ENCODE data around the gene CXorf66. TPM values are rescaled to one million over a fixed set of nuclear protein-coding genes. Genes with fewer than 3 reads are reported as not detected.
A peak's percentile ranks its signal among the peaks of the same experiment; 100 is the strongest.
"Not testable (repeated sequence)": the region's sequence is repeated elsewhere in the genome, so short reads cannot be mapped to it uniquely, and the experiment has no call there.

The CXorf66 gene
- total RNA-seq, 1 experiment from 2014 or later, result not detected

DNA sequence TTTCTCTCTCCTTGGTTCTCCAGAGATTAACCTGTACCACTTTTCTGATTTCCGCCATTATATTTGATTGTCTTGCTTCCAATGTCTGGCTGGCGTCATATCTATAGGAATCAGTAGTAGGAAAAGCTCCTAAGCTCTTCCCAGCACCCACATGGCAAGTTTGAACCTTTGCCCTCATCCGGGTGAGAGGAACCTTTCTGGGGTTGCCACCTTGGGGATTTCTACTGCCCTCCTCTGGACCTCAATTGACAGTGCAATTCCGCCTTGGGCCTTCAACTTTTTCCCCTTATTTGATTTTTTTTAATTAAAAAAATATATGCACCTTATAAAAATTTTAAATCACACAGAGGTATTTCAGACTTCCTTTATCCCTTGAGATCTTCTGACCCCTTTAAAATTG, 2.0 kb upstream of the CXorf66 start:
- no TSS peak for BruUV-seq (replicated peaks)
- peaks cover 22% of the 10 kb centered on the region for H3K27me3 Mint-ChIP-seq (ENCODE audit: unreplicated experiment)
- intact Hi-C loops (cut with micrococcal nuclease; ENCODE audit: unreplicated experiment), result no loop called here
- no peaks in the 10 kb centered on the region for H3K36me3 Mint-ChIP-seq (ENCODE audit: insufficient read depth, unreplicated experiment)
- no peaks in the 10 kb centered on the region for H3K9me3 Mint-ChIP-seq (ENCODE audit: low read depth, unreplicated experiment)
- no peak overlapping the region for H3K27ac Mint-ChIP-seq (ENCODE audit: unreplicated experiment)
- CTCF ChIA-PET, result no interaction called here
- no peaks in the 10 kb centered on the region for H3K4me1 Mint-ChIP-seq (ENCODE audit: low read depth, unreplicated experiment)
- no peak for DNase-seq
- no peak overlapping the region for H3K4me3 Mint-ChIP-seq (ENCODE audit: low read depth, unreplicated experiment)
- TF ChIP-seq, protein P1, sequence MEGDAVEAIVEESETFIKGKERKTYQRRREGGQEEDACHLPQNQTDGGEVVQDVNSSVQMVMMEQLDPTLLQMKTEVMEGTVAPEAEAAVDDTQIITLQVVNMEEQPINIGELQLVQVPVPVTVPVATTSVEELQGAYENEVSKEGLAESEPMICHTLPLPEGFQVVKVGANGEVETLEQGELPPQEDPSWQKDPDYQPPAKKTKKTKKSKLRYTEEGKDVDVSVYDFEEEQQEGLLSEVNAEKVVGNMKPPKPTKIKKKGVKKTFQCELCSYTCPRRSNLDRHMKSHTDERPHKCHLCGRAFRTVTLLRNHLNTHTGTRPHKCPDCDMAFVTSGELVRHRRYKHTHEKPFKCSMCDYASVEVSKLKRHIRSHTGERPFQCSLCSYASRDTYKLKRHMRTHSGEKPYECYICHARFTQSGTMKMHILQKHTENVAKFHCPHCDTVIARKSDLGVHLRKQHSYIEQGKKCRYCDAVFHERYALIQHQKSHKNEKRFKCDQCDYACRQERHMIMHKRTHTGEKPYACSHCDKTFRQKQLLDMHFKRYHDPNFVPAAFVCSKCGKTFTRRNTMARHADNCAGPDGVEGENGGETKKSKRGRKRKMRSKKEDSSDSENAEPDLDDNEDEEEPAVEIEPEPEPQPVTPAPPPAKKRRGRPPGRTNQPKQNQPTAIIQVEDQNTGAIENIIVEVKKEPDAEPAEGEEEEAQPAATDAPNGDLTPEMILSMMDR (IDR thresholded peaks at IDR 0.05; ENCODE audit: unreplicated experiment), result peak; percentile 14

DNA sequence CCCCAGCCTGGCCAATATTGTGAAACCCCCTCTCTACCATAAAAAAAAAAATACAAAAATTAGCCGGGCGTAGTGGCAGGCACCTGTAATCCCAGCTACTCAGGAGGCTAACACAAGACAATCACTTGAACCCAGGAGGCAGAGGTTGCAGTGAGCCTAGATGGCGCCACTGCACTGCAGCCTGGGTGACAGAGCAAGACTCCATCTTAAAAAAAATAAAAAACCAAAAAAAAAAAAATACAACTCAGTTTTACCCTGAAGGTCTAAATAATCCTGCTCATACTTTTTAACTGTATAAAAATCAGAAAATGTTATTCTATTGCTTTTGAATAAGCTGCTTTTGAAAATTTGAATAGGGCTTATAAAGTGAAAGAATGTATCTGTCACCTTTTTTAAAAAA, 838 bp upstream of the CXorf66 start:
- H3K27me3 Mint-ChIP-seq (ENCODE audit: unreplicated experiment), result peaks cover 15% of the 10 kb centered on the region
- H3K4me1 Mint-ChIP-seq (ENCODE audit: low read depth, unreplicated experiment); H3K9me3 Mint-ChIP-seq (ENCODE audit: low read depth, unreplicated experiment); H3K36me3 Mint-ChIP-seq (ENCODE audit: insufficient read depth, unreplicated experiment); BruUV-seq (replicated peaks); intact Hi-C loops (cut with micrococcal nuclease; ENCODE audit: unreplicated experiment); H3K27ac Mint-ChIP-seq (ENCODE audit: unreplicated experiment); DNase-seq; H3K4me3 Mint-ChIP-seq (ENCODE audit: low read depth, unreplicated experiment): not testable (repeated sequence)
- CTCF ChIA-PET, result interaction anchor here (0.7 kb wide), 1 partner anchor 30 kb away, joined by 5 read pairs; no protein-coding TSS in a partner anchor

DNA sequence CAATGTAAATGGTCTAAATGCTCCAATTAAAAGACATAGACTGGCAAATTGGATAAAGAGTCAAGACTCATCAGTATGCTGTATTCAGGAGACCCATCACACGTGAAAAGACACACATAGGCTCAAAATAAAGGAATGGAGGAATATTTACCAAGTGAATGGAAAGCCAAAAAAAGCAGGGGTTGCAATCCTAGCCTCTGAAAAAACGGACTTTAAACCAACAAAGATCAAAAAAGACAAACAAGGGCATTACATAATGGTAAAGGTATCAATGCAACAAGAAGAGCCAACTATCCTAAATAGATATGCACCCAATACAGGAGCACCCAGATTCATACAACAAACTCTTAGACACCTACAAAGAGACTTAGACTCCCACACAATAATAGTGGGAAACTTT, 4.2 kb downstream of the CXorf66 start:
- peaks cover 22% of the 10 kb centered on the region for H3K27me3 Mint-ChIP-seq (ENCODE audit: unreplicated experiment)
- H3K36me3 Mint-ChIP-seq (ENCODE audit: insufficient read depth, unreplicated experiment); H3K4me1 Mint-ChIP-seq (ENCODE audit: low read depth, unreplicated experiment); CTCF ChIA-PET; intact Hi-C loops (cut with micrococcal nuclease; ENCODE audit: unreplicated experiment); DNase-seq; H3K9me3 Mint-ChIP-seq (ENCODE audit: low read depth, unreplicated experiment); BruUV-seq (replicated peaks); H3K27ac Mint-ChIP-seq (ENCODE audit: unreplicated experiment); H3K4me3 Mint-ChIP-seq (ENCODE audit: low read depth, unreplicated experiment): not testable (repeated sequence)

GRCh38 chrX:139949703-139950102, 15.6 kb downstream of the CXorf66 start:
- H3K4me3 Mint-ChIP-seq (ENCODE audit: low read depth, unreplicated experiment), result no peak overlapping the region
- BruUV-seq (replicated peaks), result no TSS peak
- H3K27ac Mint-ChIP-seq (ENCODE audit: unreplicated experiment), result no peak overlapping the region
- no peaks in the 10 kb centered on the region for H3K36me3 Mint-ChIP-seq (ENCODE audit: insufficient read depth, unreplicated experiment)
- TF ChIP-seq, protein P1 (IDR thresholded peaks at IDR 0.05; ENCODE audit: unreplicated experiment), result no peak
- no peak for DNase-seq
- H3K27me3 Mint-ChIP-seq (ENCODE audit: unreplicated experiment), result no peaks in the 10 kb centered on the region
- H3K4me1 Mint-ChIP-seq (ENCODE audit: low read depth, unreplicated experiment), result no peaks in the 10 kb centered on the region
- intact Hi-C loops (cut with micrococcal nuclease; ENCODE audit: unreplicated experiment), result no loop called here
- CTCF ChIA-PET, result interaction anchor here (0.6 kb wide), 1 partner anchor 564 kb away, joined by 3 read pairs; no protein-coding TSS in a partner anchor
- H3K9me3 Mint-ChIP-seq (ENCODE audit: low read depth, unreplicated experiment), result no peaks in the 10 kb centered on the region

- TF ChIP-seq, protein P1 (IDR thresholded peaks at IDR 0.05; ENCODE audit: unreplicated experiment), result no peak
- DNase-seq, result no peak
- Mint-ChIP-seq H3K27ac (ENCODE audit: unreplicated experiment) (no peak overlapping the region), H3K4me3 (ENCODE audit: low read depth, unreplicated experiment) (no peak overlapping the region), H3K4me1 (ENCODE audit: low read depth, unreplicated experiment) (no peaks in the 10 kb centered on the region), H3K36me3 (ENCODE audit: insufficient read depth, unreplicated experiment) (no peaks in the 10 kb centered on the region), H3K9me3 (ENCODE audit: low read depth, unreplicated experiment) (no peaks in the 10 kb centered on the region), H3K27me3 (ENCODE audit: unreplicated experiment) (peaks cover 15% of the 10 kb centered on the region)
- intact Hi-C loops (cut with micrococcal nuclease; ENCODE audit: unreplicated experiment), result no loop called here
- CTCF ChIA-PET, result no interaction called here
- no TSS peak for BruUV-seq (replicated peaks)
These were observed 20.2 kb downstream of the CXorf66 start for GRCh38 chrX:139945075-139945474.
